GM12874 (cell line): ENCODE data around the gene SLC37A3.

Source experiments
- CTCF ChIP-seq: IDR thresholded peaks from 2 replicates; pipeline ENCODE4 v1.5.1; 2011; ENCODE audit warnings: low read depth, mild to moderate bottlenecking, control low read depth, low read length, moderate library complexity; ENCODE audit not compliant: insufficient read depth

SLC37A3 gene

DNA sequence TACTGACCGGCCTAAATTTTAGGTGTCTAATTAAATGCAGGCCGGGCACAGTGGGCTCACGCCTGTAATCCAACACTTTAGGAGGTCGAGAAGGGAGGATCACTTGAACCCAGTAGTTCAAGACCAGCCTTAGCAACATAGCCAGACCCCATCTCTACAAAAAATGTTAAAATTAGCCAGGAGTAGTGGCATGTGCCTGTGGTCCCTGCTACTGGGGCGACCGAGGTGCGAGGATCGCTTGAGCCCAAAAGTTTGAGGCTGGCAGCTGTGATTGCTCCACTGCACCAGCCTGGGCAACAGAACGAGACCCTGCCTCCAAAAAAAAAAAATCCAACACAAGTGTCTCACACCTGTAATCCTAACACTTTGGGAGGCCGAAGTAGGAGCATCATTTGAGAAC lies 491 bp upstream of the SLC37A3 start:
- no peak for TF ChIP-seq CTCF

DNA sequence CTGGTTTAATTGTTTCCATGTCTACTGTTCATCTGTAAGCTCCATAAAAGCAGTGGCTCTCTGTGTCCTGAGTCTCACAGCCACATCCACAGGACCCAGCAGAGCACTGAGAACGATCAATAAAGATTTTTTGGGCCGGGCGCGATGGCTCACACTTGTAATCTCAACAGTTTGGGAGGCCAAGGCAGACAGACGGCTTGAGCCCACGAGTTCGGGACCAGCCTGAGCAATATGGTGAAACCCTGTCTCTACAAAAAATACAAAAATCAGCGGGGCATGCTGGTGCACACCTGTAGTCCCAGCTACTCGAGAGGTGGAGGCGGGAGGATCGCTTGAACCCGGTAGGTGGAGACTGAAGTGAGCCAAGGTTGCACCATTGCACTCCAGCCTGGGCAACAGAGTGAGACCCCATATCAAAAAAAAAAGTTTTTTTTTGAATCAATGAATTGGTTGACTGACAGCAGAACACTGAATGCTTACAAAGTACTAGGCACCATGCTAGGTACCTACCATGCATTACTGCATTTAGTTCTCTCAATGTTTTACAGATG lies 4.5 kb downstream of the SLC37A3 start:
- no peak for TF ChIP-seq CTCF

DNA sequence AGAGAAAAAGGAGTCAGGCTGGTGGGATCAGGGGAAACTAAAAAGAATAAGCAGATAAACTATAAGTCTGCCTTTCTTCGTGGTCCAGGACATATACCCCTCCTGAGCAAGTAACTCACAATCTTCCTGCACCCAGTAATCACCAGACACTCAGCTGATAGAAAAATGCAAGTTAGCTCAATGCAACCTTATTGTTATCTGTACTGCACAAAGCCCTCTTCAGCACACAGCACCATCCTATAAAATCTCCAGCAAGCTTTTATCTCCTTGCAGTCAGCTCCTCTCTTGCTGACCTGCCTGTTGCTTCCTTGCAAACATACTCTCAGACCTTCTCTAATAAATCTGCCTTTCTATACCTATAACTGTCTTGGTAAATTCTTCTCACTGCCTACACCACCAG lies 6.7 kb downstream of the SLC37A3 start:
- no peak for TF ChIP-seq CTCF

GRCh38 chr7:140390466-140391190 lies 7.7 kb downstream of the SLC37A3 start:
- TF ChIP-seq CTCF, result no peak

DNA sequence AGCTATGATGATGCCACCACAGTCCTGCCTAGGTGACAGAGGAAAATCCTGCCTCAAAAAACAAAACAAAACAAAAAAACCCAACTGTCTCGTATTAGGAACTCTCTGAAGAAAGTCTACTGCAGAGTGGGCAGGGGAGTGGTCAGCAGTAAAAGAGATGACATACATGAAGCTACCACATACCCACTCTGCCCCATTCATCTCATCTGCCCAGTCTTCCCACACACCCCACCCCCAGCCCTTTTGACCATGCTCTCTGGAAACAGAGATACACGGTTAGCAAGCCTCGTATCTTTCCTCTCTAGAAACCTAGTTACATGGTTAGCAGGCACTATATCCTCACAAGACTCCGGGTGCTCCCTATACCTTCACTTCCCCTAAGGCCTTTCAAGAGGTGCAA lies 8.3 kb downstream of the SLC37A3 start:
- no peak for TF ChIP-seq CTCF

DNA sequence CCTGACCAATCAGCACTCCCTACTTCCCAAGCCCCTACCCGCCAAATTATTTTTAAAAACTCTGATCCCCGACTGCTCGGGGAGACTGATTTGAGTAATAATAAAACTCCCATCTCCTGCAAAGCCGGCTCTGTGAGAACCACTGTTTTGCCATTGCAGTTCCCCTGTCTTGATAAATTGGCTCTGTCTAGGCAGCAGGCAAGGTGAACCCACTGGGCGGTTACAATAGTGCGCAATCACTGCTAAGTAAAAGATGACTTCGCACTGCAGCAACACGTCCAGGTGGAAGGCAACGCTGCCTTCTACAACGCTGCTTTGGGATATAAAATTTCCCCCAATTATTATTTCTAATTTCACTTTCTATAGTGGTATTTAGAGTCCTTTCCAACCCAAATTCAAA lies 8.9 kb downstream of the SLC37A3 start:
- TF ChIP-seq CTCF, result no peak

- TF ChIP-seq CTCF, result no peak
Measured at GRCh38 chr7:140384894-140385545, 13.3 kb downstream of the SLC37A3 start.
